H9 (cell line): ENCODE data around the gene FBXW4. TPM values are rescaled to one million over a fixed set of nuclear protein-coding genes. Genes with fewer than 3 reads are reported as not detected.

Experiments
- DNase-seq: peaks from one replicate; pipeline ENCODE4 v3.0.0-alpha.2; 2017
- H2AFZ ChIP-seq: one replicate; pipeline ENCODE4 v1.6.1; 2013; ENCODE audit warnings: mild to moderate bottlenecking, low read length, control low read depth, moderate library complexity
- H2AK5ac ChIP-seq: 2 replicates; pipeline ENCODE4 v1.6.1; 2013; ENCODE audit warnings: low read length, control low read depth, mixed read lengths; ENCODE audit not compliant: insufficient read length
- H2BK120ac ChIP-seq: one replicate; pipeline ENCODE4 v1.6.1; 2013; ENCODE audit warnings: low read depth, mild to moderate bottlenecking, low read length, control low read depth, inconsistent platforms; ENCODE audit not compliant: poor library complexity, severe bottlenecking
- H2BK12ac ChIP-seq: 2 replicates; pipeline ENCODE4 v1.6.1; 2013; ENCODE audit warnings: low read length, control low read depth, mixed read lengths, low read depth; ENCODE audit not compliant: insufficient read length
- H2BK15ac ChIP-seq: 2 replicates; pipeline ENCODE4 v1.6.1; 2013; ENCODE audit warnings: low read depth, low read length, control low read depth
- H2BK20ac ChIP-seq: one replicate; pipeline ENCODE4 v1.6.1; 2013; ENCODE audit warnings: low read depth, mild to moderate bottlenecking, low read length, control low read depth, inconsistent platforms; ENCODE audit not compliant: poor library complexity, severe bottlenecking
- H2BK5ac ChIP-seq: 2 replicates; pipeline ENCODE4 v1.6.1; 2013; ENCODE audit warnings: low read length, control low read depth, mixed read lengths; ENCODE audit not compliant: insufficient read length
- H3K14ac ChIP-seq: 2 replicates; pipeline ENCODE4 v1.6.1; 2013; ENCODE audit warnings: low read length, control low read depth; ENCODE audit not compliant: insufficient read depth
- H3K18ac ChIP-seq: 2 replicates; pipeline ENCODE4 v1.6.1; 2013; ENCODE audit warnings: low read depth, mild to moderate bottlenecking, mixed read lengths, low read length, control low read depth; ENCODE audit not compliant: insufficient read length
- H3K23ac ChIP-seq: 2 replicates; pipeline ENCODE4 v1.6.1; 2013; ENCODE audit warnings: low read length, control low read depth, mixed read lengths, low read depth; ENCODE audit not compliant: insufficient read length
- H3K23me2 ChIP-seq: 2 replicates; pipeline ENCODE4 v1.6.1; 2013; ENCODE audit warnings: low read depth, mild to moderate bottlenecking, mixed read lengths, low read length, control low read depth; ENCODE audit not compliant: insufficient read length, poor library complexity, severe bottlenecking
- H3K27ac ChIP-seq: 2 replicates; pipeline ENCODE4 v1.5.1; 2013; ENCODE audit warnings: low read length, control low read depth, mixed read lengths, low read depth; ENCODE audit not compliant: insufficient read length
- H3K27me3 ChIP-seq: 2 replicates; pipeline ENCODE4 v1.6.1; 2013; ENCODE audit warnings: low read length, control low read depth, inconsistent platforms; ENCODE audit not compliant: insufficient read depth
- H3K4ac ChIP-seq: 2 replicates; pipeline ENCODE4 v1.6.1; 2013; ENCODE audit warnings: low read depth, mild to moderate bottlenecking, control low read depth, inconsistent platforms, low read length, moderate library complexity
- H3K4me1 ChIP-seq: 2 replicates; pipeline ENCODE4 v1.6.1; 2013; ENCODE audit warnings: low read length, control low read depth, inconsistent platforms; ENCODE audit not compliant: insufficient read depth
- H3K4me2 ChIP-seq: 2 replicates; pipeline ENCODE4 v1.6.1; 2013; ENCODE audit warnings: low read length, control low read depth, mixed read lengths; ENCODE audit not compliant: insufficient read length, insufficient read depth
- H3K56ac ChIP-seq: 2 replicates; pipeline ENCODE4 v1.6.1; 2013; ENCODE audit warnings: low read depth, mild to moderate bottlenecking, mixed read lengths, low read length, control low read depth; ENCODE audit not compliant: insufficient read length
- H3K79me1 ChIP-seq: 2 replicates; pipeline ENCODE4 v1.6.1; 2013; ENCODE audit warnings: low read depth, mild to moderate bottlenecking, moderate library complexity, low read length, control low read depth, inconsistent platforms; ENCODE audit not compliant: insufficient read depth, poor library complexity, severe bottlenecking
- H3K79me2 ChIP-seq: 2 replicates; pipeline ENCODE4 v1.6.1; 2013; ENCODE audit warnings: low read length, control low read depth, inconsistent platforms; ENCODE audit not compliant: insufficient read depth
- H3K9ac ChIP-seq: 2 replicates; pipeline ENCODE4 v1.6.1; 2013; ENCODE audit warnings: low read length, control low read depth, mixed read lengths; ENCODE audit not compliant: insufficient read length; ENCODE audit errors: extremely low read depth
- H3K9me3 ChIP-seq: one replicate; pipeline ENCODE4 v1.6.1; 2013; ENCODE audit warnings: low read depth, low read length, inconsistent platforms; ENCODE audit not compliant: control insufficient read depth
- H3T11ph ChIP-seq: one replicate; pipeline ENCODE4 v1.6.1; 2013; ENCODE audit warnings: mild to moderate bottlenecking, low read length, control low read depth, inconsistent platforms
- H4K20me1 ChIP-seq: one replicate; pipeline ENCODE4 v1.6.1; 2013; ENCODE audit not compliant: control insufficient read depth, insufficient read length, insufficient read depth
- H4K5ac ChIP-seq: 2 replicates; pipeline ENCODE4 v1.6.1; 2013; ENCODE audit warnings: low read depth, mild to moderate bottlenecking, mixed read lengths, low read length, control low read depth; ENCODE audit not compliant: insufficient read length
- H4K8ac ChIP-seq: replicated peaks from 2 replicates; pipeline ENCODE4 v1.6.1; 2013; ENCODE audit warnings: low read length, control low read depth, mixed read lengths, low read depth; ENCODE audit not compliant: insufficient read length
- H4K91ac ChIP-seq: 2 replicates; pipeline ENCODE4 v1.6.1; 2013; ENCODE audit warnings: low read depth, mild to moderate bottlenecking, moderate library complexity, mixed read lengths, low read length, control low read depth; ENCODE audit not compliant: insufficient read length
- H3K27ac Mint-ChIP-seq, 3 experiments: 2 replicates in 2 of 3; 3 replicates in 1 of 3; pipeline ENCODE4 v1.8.0; 2020 to 2021; ENCODE audit warnings: mixed read lengths in 3 of 3, mild to moderate bottlenecking in 1 of 3, moderate library complexity in 1 of 3
- H3K27me3 Mint-ChIP-seq: 2 replicates; pipeline ENCODE4 v1.8.0; 2021; ENCODE audit warnings: low read depth, mild to moderate bottlenecking, moderate library complexity, mixed read lengths
- H3K36me3 Mint-ChIP-seq, 3 experiments: 2 replicates in 2 of 3; 3 replicates in 1 of 3; pipeline ENCODE4 v1.8.0; 2020 to 2021; ENCODE audit warnings: low read depth in 3 of 3, mixed read lengths in 3 of 3; ENCODE audit not compliant: insufficient read depth in 1 of 3
- H3K4me1 Mint-ChIP-seq, 2 experiments: 2 replicates each; pipeline ENCODE4 v1.8.0; 2020; ENCODE audit warnings: mixed read lengths in 2 of 2
- H3K4me3 Mint-ChIP-seq, 2 experiments: 2 replicates in 1 of 2; 3 replicates in 1 of 2; pipeline ENCODE4 v1.8.0; 2020 to 2021; ENCODE audit warnings: mild to moderate bottlenecking in 2 of 2, mixed read lengths in 2 of 2, moderate library complexity in 1 of 2
- H3K9me3 Mint-ChIP-seq, 2 experiments: 2 replicates in 1 of 2; 3 replicates in 1 of 2; pipeline ENCODE4 v1.8.0; 2020; ENCODE audit warnings: mild to moderate bottlenecking in 2 of 2, mixed read lengths in 2 of 2, moderate library complexity in 1 of 2
- WGBS: extraction: QIAGEN DNeasy Blood & Tissue Kit; methylation state at CpG from one replicate; pipeline ENCODE4 v1.1.7; 2013; ENCODE audit warnings: missing lambda C conversion rate, low lambda C conversion rate, mixed read lengths; ENCODE audit not compliant: insufficient read length; ENCODE audit errors: extremely low coverage; 5-methylcytosine and 5-hydroxymethylcytosine counted together
- total RNA-seq: library from RNA; stranded (reverse); gene quantifications from 2 replicates; pipeline ENCODE4 v1.2.1, GENCODE V29; 2021
- TF ChIP-seq, protein P1 (sequence below): fragments of 200-600 bp; sonication (generic); conservative IDR thresholded peaks from 3 replicates; pipeline ENCODE4 v1.8.0; 2021; ENCODE audit warnings: antibody characterized with exemption, mild to moderate bottlenecking

FBXW4 gene
- total RNA-seq, 1 experiment from 2014 or later, result 41.6 TPM

- no CpG with 5 or more reads among the region's 10 CpGs for WGBS
- H4K5ac ChIP-seq, result no peak overlapping the region
- 0 out of 5 replicates have a peak, but pooled peaks cover 0 to 2% of the 10 kb centered on the region in 2 experiments for H3K9me3 Mint-ChIP-seq
- no peak overlapping the region; a peak in 1 of 7 replicates for H3K27ac Mint-ChIP-seq
- no peak overlapping the region for H4K8ac ChIP-seq
- H4K91ac ChIP-seq, result no peak overlapping the region
- peak overlapping the region; percentile 62 to 82 for H3K4me3 Mint-ChIP-seq
- H3K23me2 ChIP-seq, result peaks cover 6% of the 10 kb centered on the region
- no peaks in the 10 kb centered on the region for H4K20me1 ChIP-seq
- H2AK5ac ChIP-seq, result no peak overlapping the region
- no peak overlapping the region for H3K4ac ChIP-seq
- no peaks in the 10 kb centered on the region for H3K79me1 ChIP-seq
- H3T11ph ChIP-seq, result no peak overlapping the region
- H2BK20ac ChIP-seq, result no peak overlapping the region
- no peak overlapping the region for H2BK15ac ChIP-seq
- no peak overlapping the region for H2BK120ac ChIP-seq
- TF ChIP-seq, protein P1, sequence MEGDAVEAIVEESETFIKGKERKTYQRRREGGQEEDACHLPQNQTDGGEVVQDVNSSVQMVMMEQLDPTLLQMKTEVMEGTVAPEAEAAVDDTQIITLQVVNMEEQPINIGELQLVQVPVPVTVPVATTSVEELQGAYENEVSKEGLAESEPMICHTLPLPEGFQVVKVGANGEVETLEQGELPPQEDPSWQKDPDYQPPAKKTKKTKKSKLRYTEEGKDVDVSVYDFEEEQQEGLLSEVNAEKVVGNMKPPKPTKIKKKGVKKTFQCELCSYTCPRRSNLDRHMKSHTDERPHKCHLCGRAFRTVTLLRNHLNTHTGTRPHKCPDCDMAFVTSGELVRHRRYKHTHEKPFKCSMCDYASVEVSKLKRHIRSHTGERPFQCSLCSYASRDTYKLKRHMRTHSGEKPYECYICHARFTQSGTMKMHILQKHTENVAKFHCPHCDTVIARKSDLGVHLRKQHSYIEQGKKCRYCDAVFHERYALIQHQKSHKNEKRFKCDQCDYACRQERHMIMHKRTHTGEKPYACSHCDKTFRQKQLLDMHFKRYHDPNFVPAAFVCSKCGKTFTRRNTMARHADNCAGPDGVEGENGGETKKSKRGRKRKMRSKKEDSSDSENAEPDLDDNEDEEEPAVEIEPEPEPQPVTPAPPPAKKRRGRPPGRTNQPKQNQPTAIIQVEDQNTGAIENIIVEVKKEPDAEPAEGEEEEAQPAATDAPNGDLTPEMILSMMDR, result no peak
- H3K14ac ChIP-seq, result peak overlapping the region; percentile 90; the same call in 1 of the 2 replicates
- H3K36me3 Mint-ChIP-seq, result no peaks in the 10 kb centered on the region
- peaks cover 16 to 22% of the 10 kb centered on the region in 2 experiments for H3K4me1 Mint-ChIP-seq
- no peaks in the 10 kb centered on the region for H3K9me3 ChIP-seq
- H3K9ac ChIP-seq, result no peak overlapping the region
- no peaks in the 10 kb centered on the region; the same call in 1 of the 2 replicates for H3K4me1 ChIP-seq
- H3K27me3 Mint-ChIP-seq, result no peaks in the 10 kb centered on the region; the same call in 1 of the 2 replicates
- no peak overlapping the region for H3K27ac ChIP-seq
- no peak overlapping the region for H3K23ac ChIP-seq
- H3K27me3 ChIP-seq, result no peaks in the 10 kb centered on the region
- H3K79me2 ChIP-seq, result no peaks in the 10 kb centered on the region
- peak overlapping the region; percentile 73 for H3K4me2 ChIP-seq
- no peak overlapping the region for H3K56ac ChIP-seq
- no peak overlapping the region for H2AFZ ChIP-seq
- no peak overlapping the region for H2BK5ac ChIP-seq
- DNase-seq, result no peak
- H3K18ac ChIP-seq, result peak overlapping the region; percentile 67
- no peak overlapping the region for H2BK12ac ChIP-seq
Measured at GRCh38 chr10:101695404-101695890, 477 bp upstream of the FBXW4 start.
